IMR-90 (cell line): ENCODE data around the gene VDAC2. TPM values are rescaled to one million over a fixed set of nuclear protein-coding genes. Genes with fewer than 3 reads are reported as not detected.

Experiments used
- ATAC-seq: fragments of 200-7000 bp; cut with Tn5 transposase; 2 replicates; pipeline ENCODE4 v1.9.1; 2020; ENCODE audit warnings: low read depth, mild to moderate bottlenecking, moderate library complexity
- BruUV-seq: library from RNA; stranded (reverse); fragments of 400-500 nt; replicated peaks from 2 replicates; lab custom pipeline; 2021; lab: Mats Ljungman, UMichigan
- CTCF ChIA-PET: fragments of 300-600 bp; formaldehyde crosslinking; extraction: SDS; loops from one replicate; lab custom pipeline; 2021; ENCODE audit warnings: antibody characterized with exemption; lab: Yijun Ruan, JAX
- POLR2A ChIA-PET: fragments of 300-600 bp; sonication (Branson Sonifier 250); formaldehyde crosslinking; loops from one replicate; lab custom pipeline; 2022; ENCODE audit warnings: antibody characterized with exemption; ENCODE audit not compliant: unreplicated experiment; lab: Charles Lee
- DNase-seq: peaks from one replicate; pipeline ENCODE4 v3.0.0; 2013
- H2AFZ ChIP-seq: replicated peaks from 2 replicates; pipeline ENCODE3; 2013; ENCODE audit warnings: low read length, mild to moderate bottlenecking; ENCODE audit not compliant: poor library complexity
- H2AK5ac ChIP-seq: 2 replicates; pipeline ENCODE4 v1.6.1; 2013; ENCODE audit warnings: low read depth, low read length, inconsistent platforms
- H2AK9ac ChIP-seq: replicated peaks from 2 replicates; pipeline ENCODE3; 2013; ENCODE audit warnings: mild to moderate bottlenecking, low read depth, low read length, moderate library complexity; ENCODE audit not compliant: poor library complexity
- H2BK120ac ChIP-seq: 2 replicates; pipeline ENCODE4 v1.6.1; 2013; ENCODE audit warnings: low read depth, low read length, inconsistent platforms
- H2BK15ac ChIP-seq: 3 replicates; pipeline ENCODE4 v1.6.1; 2013; ENCODE audit warnings: low read depth, low read length, inconsistent platforms
- H2BK20ac ChIP-seq: 2 replicates; pipeline ENCODE4 v1.6.1; 2013; ENCODE audit warnings: low read depth, mild to moderate bottlenecking, inconsistent platforms, low read length, moderate library complexity
- H2BK5ac ChIP-seq: 2 replicates; pipeline ENCODE4 v1.6.1; 2013; ENCODE audit warnings: mild to moderate bottlenecking, low read depth, low read length, inconsistent platforms; ENCODE audit not compliant: poor library complexity, severe bottlenecking
- H3K14ac ChIP-seq: replicated peaks from 2 replicates; pipeline ENCODE4 v1.6.1; 2013; ENCODE audit warnings: low read depth, low read length, inconsistent platforms
- H3K18ac ChIP-seq: 2 replicates; pipeline ENCODE4 v1.6.1; 2013; ENCODE audit warnings: low read depth, low read length, control low read depth
- H3K23ac ChIP-seq: 2 replicates; pipeline ENCODE4 v1.6.1; 2013; ENCODE audit warnings: low read depth, low read length, inconsistent platforms
- H3K27ac ChIP-seq: 2 replicates; pipeline ENCODE4 v1.5.1; 2013; ENCODE audit warnings: mild to moderate bottlenecking, control low read depth, low read length; ENCODE audit not compliant: insufficient read depth
- H3K27me3 ChIP-seq: 2 replicates; pipeline ENCODE4 v1.6.1; 2013; ENCODE audit warnings: low read length; ENCODE audit not compliant: control insufficient read depth, insufficient read depth
- H3K36me3 ChIP-seq: 2 replicates; pipeline ENCODE4 v1.6.1; 2013; ENCODE audit warnings: low read length, mixed read lengths; ENCODE audit not compliant: control insufficient read depth, insufficient read depth
- H3K4ac ChIP-seq: 2 replicates; pipeline ENCODE4 v1.6.1; 2013; ENCODE audit warnings: low read depth, low read length, inconsistent platforms
- H3K4me1 ChIP-seq: 2 replicates; pipeline ENCODE4 v1.6.1; 2013; ENCODE audit warnings: low read length, mixed read lengths; ENCODE audit not compliant: control insufficient read depth, insufficient read depth
- H3K4me2 ChIP-seq: 2 replicates; pipeline ENCODE4 v1.6.1; 2013; ENCODE audit warnings: low read depth, mild to moderate bottlenecking, control low read depth, low read length, moderate library complexity
- H3K4me3 ChIP-seq: 2 replicates; pipeline ENCODE4 v1.5.1; 2013; ENCODE audit warnings: low read depth, mild to moderate bottlenecking, control low read depth, low read length, moderate library complexity; ENCODE audit not compliant: insufficient read depth
- H3K56ac ChIP-seq: 2 replicates; pipeline ENCODE4 v1.6.1; 2013; ENCODE audit warnings: low read length, inconsistent platforms; ENCODE audit not compliant: insufficient read depth; ENCODE audit errors: extremely low read depth
- H3K79me1 ChIP-seq, 2 experiments: 2 replicates each; pipeline ENCODE4 v1.6.1; 2013; ENCODE audit warnings: low read length in 2 of 2, inconsistent platforms in 1 of 2, low read depth in 1 of 2
- H3K9ac ChIP-seq: 2 replicates; pipeline ENCODE4 v1.6.1; 2013; ENCODE audit warnings: low read depth, low read length, control low read depth
- H3K9me1 ChIP-seq: 2 replicates; pipeline ENCODE4 v1.6.1; 2013; ENCODE audit warnings: low read length, inconsistent platforms; ENCODE audit not compliant: insufficient read depth
- H3K9me3 ChIP-seq: 2 replicates; pipeline ENCODE4 v1.6.1; 2013; ENCODE audit warnings: low read length; ENCODE audit not compliant: control insufficient read depth, insufficient read depth
- H4K20me1 ChIP-seq: 2 replicates; pipeline ENCODE4 v1.6.1; 2013; ENCODE audit warnings: low read length, inconsistent platforms; ENCODE audit not compliant: insufficient read depth
- H4K5ac ChIP-seq: 2 replicates; pipeline ENCODE4 v1.6.1; 2013; ENCODE audit warnings: mild to moderate bottlenecking, low read depth, low read length, control low read depth
- H4K8ac ChIP-seq, 2 experiments: 2 replicates each; pipeline ENCODE4 v1.6.1; 2013; ENCODE audit warnings: low read depth in 2 of 2, low read length in 2 of 2, control low read depth in 1 of 2, inconsistent platforms in 1 of 2
- H4K91ac ChIP-seq: 2 replicates; pipeline ENCODE4 v1.6.1; 2013; ENCODE audit warnings: low read depth, low read length, inconsistent platforms; ENCODE audit not compliant: insufficient read depth
- CEBPB ChIP-seq: IDR thresholded peaks from 2 replicates; pipeline ENCODE4 v1.6.1; 2012; ENCODE audit warnings: low read depth, low read length, improper control_type of control experiment
- CHD1 ChIP-seq: IDR thresholded peaks from 2 replicates; pipeline ENCODE4 v1.6.1; 2012; ENCODE audit warnings: low read depth, low read length, improper control_type of control experiment
- MAFK ChIP-seq: IDR thresholded peaks from 2 replicates; pipeline ENCODE4 v1.6.1; 2012; ENCODE audit warnings: low read depth, low read length, improper control_type of control experiment
- MAZ ChIP-seq: IDR thresholded peaks from 2 replicates; pipeline ENCODE4 v1.6.1; 2012; ENCODE audit warnings: low read depth, mild to moderate bottlenecking, low read length, improper control_type of control experiment, moderate library complexity, borderline replicate concordance
- RAD21 ChIP-seq: IDR thresholded peaks from 2 replicates; pipeline ENCODE4 v1.6.1; 2012; ENCODE audit warnings: low read length, improper control_type of control experiment
- WGBS, 2 experiments: methylation state at CpG; one replicate each; pipeline versions ENCODE4 v1.1.5 to v1.1.7; 2013; ENCODE audit warnings: missing lambda C conversion rate in 2 of 2; ENCODE audit not compliant: insufficient read length in 1 of 2; ENCODE audit errors: extremely low coverage in 2 of 2; 5-methylcytosine and 5-hydroxymethylcytosine counted together
- dilution Hi-C: fragments of 300-500 bp; cut with HindIII; formaldehyde crosslinking; loops from one replicate; pipeline ENCODE4 v1.14.3; 2018; ENCODE audit warnings: low sequenced_read_pairs; ENCODE audit not compliant: unreplicated experiment
- in situ Hi-C: fragments of 300-500 bp; cut with MboI; formaldehyde crosslinking; loops from 3 replicates; pipeline ENCODE4 v1.14.3; 2019; ENCODE audit warnings: low sequenced_read_pairs, inconsistent platforms, mixed read lengths
- intact Hi-C: fragments of 100-400 bp; cut with micrococcal nuclease; formaldehyde crosslinking; loops from 2 replicates; pipeline ENCODE4 v1.10.0; 2022
- polyA plus RNA-seq, 3 experiments: library from polyadenylated mRNA; depleted of rRNA; stranded (reverse); fragments of >200 nt; gene quantifications; 2 replicates each; pipeline ENCODE4 v1.2.3, GENCODE V29; 2012; ENCODE audit warnings: low replicate concordance in 1 of 3
- total RNA-seq: library from RNA; depleted of rRNA; stranded (reverse); fragments of >200 nt; gene quantifications from 2 replicates; pipeline ENCODE4 v1.2.3, GENCODE V29; 2012
- TF ChIP-seq, protein P1 (sequence below): conservative IDR thresholded peaks from 2 replicates; pipeline ENCODE4 v1.5.1; 2012; ENCODE audit warnings: mild to moderate bottlenecking, low read depth, low read length, improper control_type of control experiment

VDAC2 gene
- total and polyA plus RNA-seq, 2 of the 4 experiments (the other 2 are of a cell fraction) = 122 to 139 TPM

- CTCF ChIA-PET = no interaction called here
- Histone ChIP-seq H2AFZ (no peak overlapping the region), H3K4me2 (no peak overlapping the region), H3K18ac (no peak overlapping the region), H3K4me3 (no peak overlapping the region), H4K5ac (peak overlapping the region; percentile 22; the same call in 1 of the 2 replicates), H3K4me1 (peaks cover 28% of the 10 kb centered on the region), H2AK5ac (peak overlapping the region; percentile 24; the same call in 1 of the 2 replicates), H2BK5ac (peak overlapping the region; percentile 59), H2BK120ac (no peak overlapping the region), H4K8ac (no peak overlapping the region), H3K27me3 (no peaks in the 10 kb centered on the region), H2BK20ac (no peak overlapping the region), H4K91ac (no peak overlapping the region), H2BK15ac (no peak overlapping the region; the same call in 2 of the 3 replicates), H4K20me1 (peaks cover 72% of the 10 kb centered on the region), H3K9ac (no peak overlapping the region), H3K23ac (peak overlapping the region; percentile 40; the same call in 1 of the 2 replicates), H3K56ac (no peak overlapping the region), H3K79me1 (peaks cover 12 to 58% of the 10 kb centered on the region in 2 experiments; a peak in 3 of 4 replicates), H3K14ac (peak overlapping the region; percentile 41; the same call in 1 of the 2 replicates), H2AK9ac (no peak overlapping the region), H3K4ac (no peak overlapping the region), H3K9me3 (no peaks in the 10 kb centered on the region), H3K27ac (peak overlapping the region; percentile 53; the same call in 1 of the 2 replicates), H3K9me1 (peaks cover 16% of the 10 kb centered on the region), H3K36me3 (peaks cover 36% of the 10 kb centered on the region)
- ATAC-seq (no peak), DNase-seq (no peak)
- intact Hi-C loops (no loop called here), in situ Hi-C loops (loop anchor here (5.0 kb wide), 1 partner anchor 42 kb away; no protein-coding TSS in a partner anchor), dilution Hi-C loops (no loop called here)
- WGBS, 2 experiments = no CpG with 5 or more reads among the region's 4 CpGs
- TF ChIP-seq MAZ = no peak
- no peak for TF ChIP-seq MAFK
- TF ChIP-seq RAD21 = no peak
- TF ChIP-seq, protein P1, sequence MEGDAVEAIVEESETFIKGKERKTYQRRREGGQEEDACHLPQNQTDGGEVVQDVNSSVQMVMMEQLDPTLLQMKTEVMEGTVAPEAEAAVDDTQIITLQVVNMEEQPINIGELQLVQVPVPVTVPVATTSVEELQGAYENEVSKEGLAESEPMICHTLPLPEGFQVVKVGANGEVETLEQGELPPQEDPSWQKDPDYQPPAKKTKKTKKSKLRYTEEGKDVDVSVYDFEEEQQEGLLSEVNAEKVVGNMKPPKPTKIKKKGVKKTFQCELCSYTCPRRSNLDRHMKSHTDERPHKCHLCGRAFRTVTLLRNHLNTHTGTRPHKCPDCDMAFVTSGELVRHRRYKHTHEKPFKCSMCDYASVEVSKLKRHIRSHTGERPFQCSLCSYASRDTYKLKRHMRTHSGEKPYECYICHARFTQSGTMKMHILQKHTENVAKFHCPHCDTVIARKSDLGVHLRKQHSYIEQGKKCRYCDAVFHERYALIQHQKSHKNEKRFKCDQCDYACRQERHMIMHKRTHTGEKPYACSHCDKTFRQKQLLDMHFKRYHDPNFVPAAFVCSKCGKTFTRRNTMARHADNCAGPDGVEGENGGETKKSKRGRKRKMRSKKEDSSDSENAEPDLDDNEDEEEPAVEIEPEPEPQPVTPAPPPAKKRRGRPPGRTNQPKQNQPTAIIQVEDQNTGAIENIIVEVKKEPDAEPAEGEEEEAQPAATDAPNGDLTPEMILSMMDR = no peak
- 0 out of 2 replicates have a peak, but pooled peaks have one; percentile 7 for TF ChIP-seq CEBPB
- no peak for TF ChIP-seq CHD1
- POLR2A ChIA-PET = no interaction called here
- BruUV-seq = no TSS peak
Observed at GRCh38 chr10:75228834-75229233, 18.2 kb downstream of the VDAC2 start.
